Central memory CD8-positive, alpha-beta T cell (primary cell): ENCODE data around the gene TEAD1.

Experiments used
- ATAC-seq: fragments of 150-1000 bp; cut with Tn5 transposase; replicated peaks from 2 replicates; pipeline ENCODE4 v1.10.0; 2022; ENCODE audit warnings: mild to moderate bottlenecking, moderate FRiP score, moderate number of reproducible peaks; ENCODE audit not compliant: poor library complexity, severe bottlenecking; ENCODE audit errors: extremely low read depth
- DNase-seq, 2 donors: peaks; one replicate each; pipeline ENCODE4 v3.0.0; 2021; ENCODE audit warnings: low spot score in 2 of 2
- H3K27ac Mint-ChIP-seq: one replicate; pipeline ENCODE4 v1.8.0; 2022; ENCODE audit warnings: low read depth, mild to moderate bottlenecking, moderate library complexity, mixed read lengths
- H3K27me3 Mint-ChIP-seq: one replicate; pipeline ENCODE4 v1.8.0; 2022; ENCODE audit warnings: mixed read lengths
- H3K36me3 Mint-ChIP-seq: one replicate; pipeline ENCODE4 v1.8.0; 2022; ENCODE audit warnings: mild to moderate bottlenecking, moderate library complexity, mixed read lengths; ENCODE audit not compliant: insufficient read depth
- H3K4me1 Mint-ChIP-seq: one replicate; pipeline ENCODE4 v1.8.0; 2022; ENCODE audit warnings: mixed read lengths
- H3K4me3 Mint-ChIP-seq: one replicate; pipeline ENCODE4 v1.8.0; 2022; ENCODE audit warnings: mild to moderate bottlenecking, moderate library complexity, mixed read lengths
- H3K9me3 Mint-ChIP-seq: one replicate; pipeline ENCODE4 v1.8.0; 2022; ENCODE audit warnings: mixed read lengths

The TEAD1 gene

DNA sequence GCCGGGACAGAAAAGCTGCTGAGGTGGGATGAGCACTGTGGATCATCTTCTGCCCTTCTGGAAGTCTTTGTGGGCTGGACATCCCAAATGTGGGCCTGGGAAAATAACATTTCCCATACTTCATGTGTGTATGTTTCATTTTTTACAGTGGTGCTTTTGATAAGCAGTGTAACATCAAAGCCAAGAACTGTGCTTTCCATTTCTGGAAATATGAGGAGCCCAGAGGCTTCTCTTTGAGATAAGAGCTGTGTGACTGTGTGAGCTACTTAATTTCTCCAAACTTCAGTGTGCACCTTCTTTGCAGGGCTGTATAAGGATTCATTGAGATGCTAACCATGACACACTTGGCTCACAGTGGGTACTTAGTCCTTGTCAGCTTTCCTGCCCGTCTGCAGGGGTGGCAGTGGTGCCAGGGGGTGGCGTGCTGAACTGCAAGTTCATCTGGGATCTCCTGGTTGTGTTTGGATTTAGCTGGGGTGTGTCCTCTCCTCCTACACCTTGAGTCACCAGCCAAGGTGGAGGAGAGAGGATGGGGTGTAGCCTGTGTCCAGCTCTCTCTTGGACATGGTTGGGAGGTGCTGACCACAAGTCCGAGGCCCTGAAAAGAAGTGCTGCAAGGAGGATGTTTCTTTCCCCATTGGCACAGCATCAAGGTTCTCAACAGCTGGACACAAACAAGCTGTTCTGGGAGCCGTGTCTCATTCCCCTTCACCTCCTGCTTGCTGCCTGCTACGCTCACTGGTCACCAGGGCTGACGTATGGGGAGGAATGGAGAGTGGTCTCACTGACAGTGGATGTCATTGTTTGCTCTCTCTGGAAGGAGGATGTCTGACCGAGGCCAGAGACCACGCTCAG is 139.4 kb downstream of the TEAD1 start:
- DNase-seq (no peak), ATAC-seq (no peak)
- Mint-ChIP-seq H3K4me3 (no peak overlapping the region), H3K27ac (no peak overlapping the region), H3K4me1 (no peaks in the 10 kb centered on the region), H3K27me3 (peaks cover 74% of the 10 kb centered on the region), H3K36me3 (peaks cover 2% of the 10 kb centered on the region), H3K9me3 (no peaks in the 10 kb centered on the region)

DNA sequence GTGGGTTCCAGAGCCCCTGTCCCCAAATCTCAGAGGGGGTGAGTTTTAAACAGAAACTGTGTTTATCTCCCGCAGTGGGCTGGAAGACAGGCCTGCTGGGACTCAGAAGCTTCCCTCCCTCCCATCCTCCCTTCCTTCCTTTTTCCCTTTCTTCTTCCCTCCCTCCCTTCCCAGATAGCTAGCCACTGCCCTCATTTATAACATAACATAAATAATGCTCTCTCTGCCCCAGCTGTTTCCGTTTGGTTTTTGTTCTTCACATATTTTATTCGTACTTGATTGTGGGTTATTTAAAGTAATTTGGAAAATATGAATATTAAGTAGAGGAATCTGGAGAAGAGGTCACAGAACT is 140.9 kb downstream of the TEAD1 start:
- no peak for ATAC-seq
- Mint-ChIP-seq H3K27ac (no peak overlapping the region), H3K4me1 (no peaks in the 10 kb centered on the region), H3K27me3 (peaks cover 78% of the 10 kb centered on the region), H3K36me3 (peaks cover 2% of the 10 kb centered on the region), H3K4me3 (no peak overlapping the region), H3K9me3 (no peaks in the 10 kb centered on the region)
- no peak for DNase-seq

- Mint-ChIP-seq H3K27me3 (peaks cover 77% of the 10 kb centered on the region), H3K36me3 (peaks cover 2% of the 10 kb centered on the region), H3K4me1 (no peaks in the 10 kb centered on the region), H3K4me3 (no peak overlapping the region), H3K9me3 (no peaks in the 10 kb centered on the region), H3K27ac (no peak overlapping the region)
- ATAC-seq (no peak), DNase-seq (no peak)
Measured at GRCh38 chr11:12815931-12816494, 141.8 kb downstream of the TEAD1 start.

DNA sequence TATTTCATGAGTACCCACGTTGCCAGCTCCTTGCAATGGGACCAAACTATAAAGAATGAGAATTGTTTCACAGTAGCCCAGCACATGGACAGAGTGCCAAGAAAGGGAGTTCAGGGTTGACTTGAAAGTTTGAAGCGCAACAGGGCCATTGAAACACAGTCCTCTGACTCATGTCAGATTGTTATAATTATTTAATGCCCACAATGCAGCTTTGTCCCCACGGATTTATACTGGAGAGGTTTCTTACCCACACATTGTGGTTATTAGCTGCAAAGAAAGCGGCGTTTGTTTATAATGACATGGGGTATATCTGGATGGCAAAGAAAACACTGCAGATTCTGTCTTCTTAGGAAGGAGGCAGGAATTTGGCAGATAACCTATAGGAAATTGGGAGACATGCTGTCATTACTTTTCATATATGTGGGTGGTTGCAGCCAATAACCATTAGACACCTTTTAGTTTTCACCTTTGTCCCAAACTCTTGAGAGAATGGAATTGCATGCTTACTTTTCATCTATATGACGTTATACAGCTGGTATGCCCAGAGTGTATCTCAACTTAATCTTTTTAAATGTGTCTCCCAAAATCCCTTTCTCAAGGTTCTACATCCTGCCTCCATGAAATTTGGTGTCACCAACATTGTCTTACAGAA is 143.6 kb downstream of the TEAD1 start:
- H3K36me3 Mint-ChIP-seq: peaks cover 1% of the 10 kb centered on the region
- no peak overlapping the region for H3K27ac Mint-ChIP-seq
- H3K4me1 Mint-ChIP-seq: no peaks in the 10 kb centered on the region
- DNase-seq (no peak), ATAC-seq (no peak)
- H3K4me3 Mint-ChIP-seq: no peak overlapping the region
- H3K9me3 Mint-ChIP-seq: no peaks in the 10 kb centered on the region
- H3K27me3 Mint-ChIP-seq: peaks cover 75% of the 10 kb centered on the region

DNA sequence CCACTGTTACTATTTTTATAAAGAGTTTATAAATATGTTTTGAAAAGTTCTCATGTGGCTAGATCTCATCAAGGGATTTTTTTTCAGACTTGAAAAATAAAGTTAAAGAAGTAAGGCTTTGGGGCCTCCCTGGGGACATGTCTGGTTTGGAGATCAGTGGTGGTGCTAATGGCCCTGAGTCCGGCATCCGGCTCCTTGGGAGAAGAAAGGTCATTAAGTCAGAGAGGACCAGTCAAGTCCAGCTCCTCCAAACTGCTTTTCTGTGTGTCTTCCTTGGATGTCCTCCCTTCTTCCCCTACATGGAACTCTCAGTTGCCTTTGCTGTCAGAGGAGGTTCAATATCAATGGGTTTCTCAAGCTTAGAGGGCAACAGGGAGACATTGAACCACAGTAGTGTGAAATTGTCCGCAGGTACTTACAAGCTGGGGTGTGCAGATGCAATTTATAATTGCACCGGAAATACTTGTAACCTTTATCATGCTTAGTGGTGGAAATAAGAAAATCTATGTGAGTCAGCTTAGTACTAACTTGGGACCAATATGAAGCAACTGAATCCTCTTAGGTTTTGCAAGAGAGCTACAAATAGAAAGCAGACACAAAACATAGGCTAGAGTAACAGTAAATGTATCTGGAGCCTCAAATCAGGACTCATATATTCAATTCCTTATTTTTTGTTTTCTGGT is 144.3 kb downstream of the TEAD1 start:
- ATAC-seq (no peak), DNase-seq (no peak)
- H3K27ac Mint-ChIP-seq: no peak overlapping the region
- H3K9me3 Mint-ChIP-seq: no peaks in the 10 kb centered on the region
- no peaks in the 10 kb centered on the region for H3K4me1 Mint-ChIP-seq
- no peak overlapping the region for H3K4me3 Mint-ChIP-seq
- peaks cover 1% of the 10 kb centered on the region for H3K36me3 Mint-ChIP-seq
- H3K27me3 Mint-ChIP-seq: peaks cover 74% of the 10 kb centered on the region

GRCh38 chr11:12822392-12823022 is 148.3 kb downstream of the TEAD1 start:
- no peaks in the 10 kb centered on the region for H3K9me3 Mint-ChIP-seq
- DNase-seq (no peak), ATAC-seq (no peak)
- H3K4me1 Mint-ChIP-seq: no peaks in the 10 kb centered on the region
- H3K36me3 Mint-ChIP-seq: peaks cover 1% of the 10 kb centered on the region
- no peak overlapping the region for H3K4me3 Mint-ChIP-seq
- peaks cover 63% of the 10 kb centered on the region for H3K27me3 Mint-ChIP-seq
- no peak overlapping the region for H3K27ac Mint-ChIP-seq

DNA sequence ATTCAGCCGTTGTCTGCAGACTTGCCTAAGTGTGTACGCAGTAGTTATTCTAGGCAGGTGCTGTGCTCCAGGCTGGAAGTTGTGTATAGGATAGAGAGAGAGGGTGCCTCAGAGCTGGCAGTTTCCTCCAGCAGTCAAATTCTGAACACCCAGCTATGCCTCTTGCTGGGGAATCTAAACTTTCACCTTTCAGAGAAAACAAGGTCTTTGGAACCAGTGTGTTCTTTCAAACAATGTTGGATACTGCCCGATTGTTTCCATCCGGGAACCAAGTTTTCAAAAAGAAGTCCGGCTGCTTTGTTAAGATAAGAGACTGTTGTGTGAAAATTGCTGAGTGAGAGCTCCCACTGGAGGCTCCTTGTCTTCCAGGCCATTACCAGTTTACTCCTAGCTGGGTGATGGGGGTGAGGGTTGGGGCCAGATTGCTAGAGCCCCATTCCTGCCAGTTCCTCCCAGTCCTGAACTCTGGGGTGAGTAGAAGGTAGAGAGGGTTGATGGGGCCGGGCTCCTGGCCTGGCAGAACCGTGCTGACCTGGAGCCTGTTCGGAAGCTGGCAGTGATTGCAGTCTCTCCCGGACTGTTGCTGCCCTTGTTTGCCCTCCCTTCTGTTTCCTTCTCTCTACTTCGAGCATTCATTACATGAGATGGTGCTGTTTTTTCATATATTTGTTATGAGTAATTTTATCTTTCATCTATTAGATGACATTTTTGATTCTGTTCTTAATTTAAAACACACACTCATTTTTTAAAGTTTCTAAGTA is 150.2 kb downstream of the TEAD1 start:
- H3K9me3 Mint-ChIP-seq: no peaks in the 10 kb centered on the region
- peaks cover 1% of the 10 kb centered on the region for H3K36me3 Mint-ChIP-seq
- H3K27me3 Mint-ChIP-seq: peaks cover 70% of the 10 kb centered on the region
- no peak for ATAC-seq
- H3K4me3 Mint-ChIP-seq: no peak overlapping the region
- H3K4me1 Mint-ChIP-seq: peaks cover 12% of the 10 kb centered on the region
- no peak overlapping the region for H3K27ac Mint-ChIP-seq
- DNase-seq: no peak

GRCh38 chr11:12826441-12826840 is 152.2 kb downstream of the TEAD1 start:
- Mint-ChIP-seq H3K36me3 (peaks cover 1% of the 10 kb centered on the region), H3K4me1 (peaks cover 12% of the 10 kb centered on the region), H3K27ac (no peak overlapping the region), H3K4me3 (no peak overlapping the region), H3K27me3 (peaks cover 87% of the 10 kb centered on the region), H3K9me3 (no peaks in the 10 kb centered on the region)
- no peak for ATAC-seq
- DNase-seq: no peak

DNA sequence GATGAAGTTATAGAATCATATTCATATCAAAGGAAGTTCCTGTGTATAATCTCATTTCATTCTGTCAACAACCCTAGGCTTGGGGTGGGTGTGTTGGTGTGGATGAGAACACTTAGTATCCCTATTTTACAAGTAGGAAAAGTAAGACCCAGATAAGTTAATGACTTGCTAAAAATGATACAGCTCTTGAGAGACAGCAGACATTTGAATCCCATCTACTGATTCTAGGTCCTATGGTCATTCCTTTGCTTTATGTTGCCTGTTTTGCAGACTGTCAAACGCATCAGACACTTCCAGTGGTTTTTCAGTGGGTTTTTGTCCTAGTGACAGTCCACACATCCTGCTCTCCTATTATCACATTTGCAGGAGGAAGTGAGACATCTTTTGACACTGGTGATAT is 153.1 kb downstream of the TEAD1 start:
- peaks cover 12% of the 10 kb centered on the region for H3K4me1 Mint-ChIP-seq
- H3K4me3 Mint-ChIP-seq: no peak overlapping the region
- H3K27ac Mint-ChIP-seq: no peak overlapping the region
- H3K9me3 Mint-ChIP-seq: no peaks in the 10 kb centered on the region
- H3K27me3 Mint-ChIP-seq: peaks cover 82% of the 10 kb centered on the region
- ATAC-seq (no peak), DNase-seq (no peak)
- H3K36me3 Mint-ChIP-seq: no peaks in the 10 kb centered on the region

DNA sequence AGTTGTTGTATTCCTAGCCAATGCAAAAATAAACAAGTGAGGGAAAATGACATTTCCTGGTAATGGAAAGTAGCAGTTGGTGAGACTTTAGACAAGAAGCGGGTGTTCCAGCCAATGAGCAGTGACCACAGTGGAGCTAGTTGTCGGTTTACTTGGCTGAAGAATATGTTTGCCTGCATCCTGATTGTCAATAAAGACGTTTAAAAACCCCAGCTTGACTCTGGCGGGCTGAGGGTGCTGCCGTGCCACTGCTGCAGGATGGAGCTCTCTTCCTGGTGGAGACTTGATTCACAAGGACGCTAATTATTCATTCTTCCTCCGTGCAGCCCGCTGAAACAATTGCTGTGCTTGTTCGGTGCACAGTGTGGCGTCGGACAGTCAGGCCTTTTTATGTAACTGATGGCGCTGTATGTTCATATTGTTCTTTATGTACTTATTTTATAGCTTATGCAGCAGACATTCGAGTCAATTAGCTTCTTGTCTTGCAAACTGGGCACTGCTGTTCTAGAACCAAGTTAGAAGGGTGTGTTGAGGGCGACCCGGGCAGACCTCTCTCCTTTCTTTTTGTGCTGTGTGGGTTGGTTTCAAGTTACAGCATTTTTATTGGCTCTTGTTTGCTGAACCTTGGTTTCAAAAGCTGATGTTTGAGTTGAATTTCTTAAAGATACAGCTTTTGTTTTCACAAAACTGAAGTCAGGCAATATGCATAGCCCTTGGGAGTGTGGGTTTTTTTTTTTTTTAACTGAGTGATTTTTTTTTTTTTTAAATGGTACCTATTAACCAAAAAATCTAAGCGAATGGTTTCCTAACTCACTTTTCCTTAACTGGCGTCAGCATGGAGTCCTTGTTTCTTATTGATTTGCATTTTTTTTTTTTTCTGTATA is 153.9 kb downstream of the TEAD1 start:
- Mint-ChIP-seq H3K36me3 (no peaks in the 10 kb centered on the region), H3K4me1 (peaks cover 12% of the 10 kb centered on the region), H3K9me3 (no peaks in the 10 kb centered on the region), H3K4me3 (no peak overlapping the region), H3K27me3 (peaks cover 83% of the 10 kb centered on the region), H3K27ac (no peak overlapping the region)
- no peak for DNase-seq
- ATAC-seq: no peak

GRCh38 chr11:12829131-12829530 is 154.9 kb downstream of the TEAD1 start:
- no peak overlapping the region for H3K27ac Mint-ChIP-seq
- DNase-seq (no peak), ATAC-seq (no peak)
- peaks cover 83% of the 10 kb centered on the region for H3K27me3 Mint-ChIP-seq
- peaks cover 12% of the 10 kb centered on the region for H3K4me1 Mint-ChIP-seq
- no peaks in the 10 kb centered on the region for H3K36me3 Mint-ChIP-seq
- H3K9me3 Mint-ChIP-seq: no peaks in the 10 kb centered on the region
- H3K4me3 Mint-ChIP-seq: no peak overlapping the region
